Left ventricle myocardium inferior (tissue), 1 donor: ENCODE data around the gene MAFB. TPM values are rescaled to one million over a fixed set of nuclear protein-coding genes. Genes with fewer than 3 reads are reported as not detected.

ENCODE experiments used
- DNase-seq: peaks from one replicate; pipeline ENCODE4 v3.0.0-alpha.2; 2020
- H3K27ac ChIP-seq: fragments of 200-600 bp; replicated peaks from 2 replicates; pipeline ENCODE4 v1.8.0; 2021
- H3K27me3 ChIP-seq: fragments of 200-600 bp; 2 replicates; pipeline ENCODE4 v1.8.0; 2021; ENCODE audit warnings: low read depth
- H3K36me3 ChIP-seq: fragments of 200-600 bp; 2 replicates; pipeline ENCODE4 v1.8.0; 2021
- H3K4me1 ChIP-seq: fragments of 200-600 bp; 2 replicates; pipeline ENCODE4 v1.8.0; 2021
- H3K4me3 ChIP-seq: fragments of 200-600 bp; 2 replicates; pipeline ENCODE4 v1.8.0; 2021; ENCODE audit warnings: mild to moderate bottlenecking, moderate library complexity
- H3K9me3 ChIP-seq: fragments of 200-600 bp; replicated peaks from 2 replicates; pipeline ENCODE4 v1.8.0; 2021
- CTCF ChIP-seq: fragments of 200-600 bp; IDR thresholded peaks from 2 replicates; pipeline ENCODE4 v1.8.0; 2021; ENCODE audit warnings: antibody characterized with exemption, mild to moderate bottlenecking, borderline replicate concordance
- intact Hi-C: fragments of 100-400 bp; cut with micrococcal nuclease; formaldehyde crosslinking; loops from one replicate; pipeline ENCODE4 v1.11.0; 2022
- total RNA-seq: library from RNA; stranded (reverse); fragmentation: NEBNext Ultra II Directional; extraction: Animal tissue kit (Norgen Biotek cat#: 25700); gene quantifications from one replicate; pipeline ENCODE4 v1.2.1, GENCODE V29; 2021
- donor health status: DM: no; HTN: yes; CAD: no; lungs with severe emphysema.

The MAFB gene
- total RNA-seq, 1 donor from 2014 or later, result 10.2 TPM

GRCh38 chr20:40703975-40704530 is 15.0 kb upstream of the MAFB start:
- no peak for TF ChIP-seq CTCF
- H3K27me3 ChIP-seq, result peaks cover 38% of the 10 kb centered on the region
- DNase-seq, result no peak
- H3K4me1 ChIP-seq, result no peaks in the 10 kb centered on the region
- no peaks in the 10 kb centered on the region for H3K9me3 ChIP-seq
- no peak overlapping the region for H3K4me3 ChIP-seq
- intact Hi-C loops, result no loop called here
- H3K36me3 ChIP-seq, result no peaks in the 10 kb centered on the region
- no peak overlapping the region for H3K27ac ChIP-seq

- Histone ChIP-seq H3K36me3 (no peaks in the 10 kb centered on the region), H3K4me3 (no peak overlapping the region), H3K4me1 (no peaks in the 10 kb centered on the region), H3K27me3 (peaks cover 44% of the 10 kb centered on the region), H3K27ac (no peak overlapping the region), H3K9me3 (no peaks in the 10 kb centered on the region)
- no peak for DNase-seq
- no peak for TF ChIP-seq CTCF
- intact Hi-C loops, result no loop called here
Observed at GRCh38 chr20:40702504-40702903, 13.5 kb upstream of the MAFB start.

GRCh38 chr20:40698744-40699143 is 9.7 kb upstream of the MAFB start:
- Histone ChIP-seq H3K4me1 (no peaks in the 10 kb centered on the region), H3K4me3 (no peak overlapping the region), H3K36me3 (no peaks in the 10 kb centered on the region), H3K9me3 (no peaks in the 10 kb centered on the region), H3K27ac (no peak overlapping the region), H3K27me3 (peaks cover 82% of the 10 kb centered on the region)
- intact Hi-C loops, result no loop called here
- no peak for DNase-seq
- TF ChIP-seq CTCF, result no peak

- TF ChIP-seq CTCF, result no peak
- no peak for DNase-seq
- Histone ChIP-seq H3K27me3 (peaks cover 87% of the 10 kb centered on the region), H3K27ac (no peak overlapping the region), H3K9me3 (no peaks in the 10 kb centered on the region), H3K4me1 (no peaks in the 10 kb centered on the region), H3K36me3 (no peaks in the 10 kb centered on the region), H3K4me3 (no peak overlapping the region)
- intact Hi-C loops, result no loop called here
Observed at GRCh38 chr20:40698281-40698680, 9.2 kb upstream of the MAFB start.

GRCh38 chr20:40697541-40697940 is 8.5 kb upstream of the MAFB start:
- no peak for DNase-seq
- intact Hi-C loops, result no loop called here
- Histone ChIP-seq H3K27ac (no peak overlapping the region), H3K9me3 (no peaks in the 10 kb centered on the region), H3K4me3 (no peak overlapping the region), H3K4me1 (peaks cover 3% of the 10 kb centered on the region), H3K36me3 (no peaks in the 10 kb centered on the region), H3K27me3 (peaks cover 91% of the 10 kb centered on the region)
- TF ChIP-seq CTCF, result no peak
